Stomach smooth muscle (tissue), 2 donors: ENCODE measurements around the gene SNN.

ENCODE experiments used
- H3K27ac ChIP-seq: one replicate; pipeline ENCODE4 v1.7.0; 2013; ENCODE audit warnings: mild to moderate bottlenecking, low read length, inconsistent platforms
- H3K27me3 ChIP-seq, 2 donors: one replicate each; pipeline ENCODE4 v1.7.0; 2013; ENCODE audit warnings: low read length in 2 of 2; ENCODE audit not compliant: insufficient read depth in 2 of 2, control insufficient read depth in 1 of 2
- H3K36me3 ChIP-seq, 2 donors: one replicate each; pipeline ENCODE4 v1.7.0; 2013; ENCODE audit warnings: low read length in 2 of 2; ENCODE audit not compliant: control insufficient read depth in 2 of 2, insufficient read depth in 2 of 2
- H3K4me1 ChIP-seq: one replicate; pipeline ENCODE4 v1.7.0; 2013; ENCODE audit warnings: low read length; ENCODE audit not compliant: control insufficient read depth, insufficient read depth
- H3K4me3 ChIP-seq, 2 donors: one replicate each; pipeline ENCODE4 v1.7.0; 2013; ENCODE audit warnings: low read length in 2 of 2
- H3K9ac ChIP-seq, 2 donors: one replicate each; pipeline ENCODE4 v1.7.0; 2013; ENCODE audit warnings: low read length in 2 of 2, mild to moderate bottlenecking in 1 of 2
- H3K9me3 ChIP-seq, 2 donors: one replicate each; pipeline ENCODE4 v1.7.0; 2013; ENCODE audit warnings: low read length in 2 of 2; ENCODE audit not compliant: control insufficient read depth in 2 of 2
- donor health status: healthy.
- donor health status: Pancreatic carcinoma.

Gene SNN

GRCh38 chr16:11667824-11668622, at the start of gene SNN:
Gene SNN, plus strand, starts transcription at chr16:11668455. Its CDS starts 7,605 bp downstream, at chr16:11676060.
- no peaks in the 10 kb centered on the region for H3K27me3 ChIP-seq
- peaks cover 40% of the 10 kb centered on the region for H3K4me1 ChIP-seq

GRCh38 chr16:11619327-11619851, 48.9 kb upstream of the SNN start:
- no peak overlapping the region for H3K9ac ChIP-seq
- H3K4me3 ChIP-seq = no peak overlapping the region
- H3K4me1 ChIP-seq = peaks cover 12% of the 10 kb centered on the region
- no peaks in the 10 kb centered on the region for H3K9me3 ChIP-seq
- H3K27ac ChIP-seq = no peak overlapping the region
- no peaks in the 10 kb centered on the region for H3K36me3 ChIP-seq
- H3K27me3 ChIP-seq = no peaks in the 10 kb centered on the region

More at GRCh38 chr16:11667824-11668622, at the start of gene SNN:
- Histone ChIP-seq H3K9me3 (no peaks in the 10 kb centered on the region), H3K27ac (peak within 1 kb of the TSS; percentile 66), H3K4me3 (peak within 1 kb of the TSS; percentile 71 to 84), H3K9ac (peak within 1 kb of the TSS; percentile 61 to 62), H3K36me3 (no peaks in the 10 kb centered on the region)

GRCh38 chr16:11620243-11621003, 47.8 kb upstream of the SNN start:
- Histone ChIP-seq H3K27me3 (no peaks in the 10 kb centered on the region), H3K36me3 (no peaks in the 10 kb centered on the region), H3K4me1 (peaks cover 12% of the 10 kb centered on the region), H3K27ac (no peak overlapping the region), H3K9ac (no peak overlapping the region), H3K4me3 (no peak overlapping the region), H3K9me3 (no peaks in the 10 kb centered on the region)

GRCh38 chr16:11621539-11621919, 46.7 kb upstream of the SNN start:
- Histone ChIP-seq H3K9ac (peak overlapping the region in 1 of 2 donors; percentile 29), H3K27ac (no peak overlapping the region), H3K36me3 (no peaks in the 10 kb centered on the region), H3K4me1 (peaks cover 12% of the 10 kb centered on the region), H3K27me3 (no peaks in the 10 kb centered on the region), H3K4me3 (peak overlapping the region; percentile 40 to 62), H3K9me3 (no peaks in the 10 kb centered on the region)

GRCh38 chr16:11621920-11622651, 46.2 kb upstream of the SNN start:
- H3K27me3 ChIP-seq = no peaks in the 10 kb centered on the region
- H3K4me1 ChIP-seq = peaks cover 12% of the 10 kb centered on the region
- no peaks in the 10 kb centered on the region for H3K9me3 ChIP-seq
- H3K4me3 ChIP-seq = peak overlapping the region; percentile 40 to 62
- H3K9ac ChIP-seq = peak overlapping the region in 1 of 2 donors; percentile 47
- H3K27ac ChIP-seq = peak overlapping the region; percentile 11
- no peaks in the 10 kb centered on the region for H3K36me3 ChIP-seq

GRCh38 chr16:11624205-11624604, 44.0 kb upstream of the SNN start:
- no peaks in the 10 kb centered on the region for H3K27me3 ChIP-seq
- no peak overlapping the region for H3K27ac ChIP-seq
- H3K4me1 ChIP-seq = peaks cover 12% of the 10 kb centered on the region
- no peak overlapping the region for H3K4me3 ChIP-seq
- H3K36me3 ChIP-seq = no peaks in the 10 kb centered on the region
- H3K9me3 ChIP-seq = no peaks in the 10 kb centered on the region
- H3K9ac ChIP-seq = no peak overlapping the region

- Histone ChIP-seq H3K36me3 (no peaks in the 10 kb centered on the region), H3K4me1 (peaks cover 15% of the 10 kb centered on the region), H3K4me3 (no peak overlapping the region), H3K9ac (no peak overlapping the region), H3K27me3 (no peaks in the 10 kb centered on the region), H3K27ac (no peak overlapping the region), H3K9me3 (no peaks in the 10 kb centered on the region)
Observed at GRCh38 chr16:11624636-11625607, 43.3 kb upstream of the SNN start.

- no peak overlapping the region for H3K9ac ChIP-seq
- no peak overlapping the region for H3K4me3 ChIP-seq
- H3K27me3 ChIP-seq = no peaks in the 10 kb centered on the region
- H3K36me3 ChIP-seq = no peaks in the 10 kb centered on the region
- no peaks in the 10 kb centered on the region for H3K9me3 ChIP-seq
- H3K4me1 ChIP-seq = peaks cover 15% of the 10 kb centered on the region
- H3K27ac ChIP-seq = no peak overlapping the region
Observed at GRCh38 chr16:11625769-11626168, 42.5 kb upstream of the SNN start.

- Histone ChIP-seq H3K9me3 (no peaks in the 10 kb centered on the region), H3K9ac (no peak overlapping the region), H3K27me3 (no peaks in the 10 kb centered on the region), H3K27ac (no peak overlapping the region), H3K4me3 (no peak overlapping the region), H3K4me1 (peaks cover 11% of the 10 kb centered on the region), H3K36me3 (no peaks in the 10 kb centered on the region)
Observed at GRCh38 chr16:11626657-11627291, 41.5 kb upstream of the SNN start.
